Dendritic cell treated with granulocyte-macrophage colony-stimulating factor and Interleukin-4, amounts not matched to agents 40 ng/mL and 50 ng/mL, for 4 days (primary cell): ENCODE measurements around the gene DNAJB5.
A peak's percentile ranks its signal among the peaks of the same experiment; 100 is the strongest.

Source experiments
- H3K27ac Mint-ChIP-seq: one replicate; pipeline ENCODE4 v1.8.0; 2022; ENCODE audit warnings: mild to moderate bottlenecking, mixed read lengths
- H3K27me3 Mint-ChIP-seq: one replicate; pipeline ENCODE4 v1.8.0; 2022; ENCODE audit warnings: mild to moderate bottlenecking, mixed read lengths
- H3K36me3 Mint-ChIP-seq: one replicate; pipeline ENCODE4 v1.8.0; 2022; ENCODE audit warnings: low read depth, mixed read lengths
- H3K4me1 Mint-ChIP-seq: one replicate; pipeline ENCODE4 v1.8.0; 2022; ENCODE audit warnings: low read depth, mixed read lengths
- H3K4me3 Mint-ChIP-seq: one replicate; pipeline ENCODE4 v1.8.0; 2022; ENCODE audit warnings: mild to moderate bottlenecking, moderate library complexity, mixed read lengths
- H3K9me3 Mint-ChIP-seq: one replicate; pipeline ENCODE4 v1.8.0; 2022; ENCODE audit warnings: mixed read lengths
- intact Hi-C: fragments of 100-400 bp; cut with micrococcal nuclease; formaldehyde crosslinking; loops from one replicate; pipeline ENCODE4 v1.15.0; 2022

DNAJB5 gene

DNA sequence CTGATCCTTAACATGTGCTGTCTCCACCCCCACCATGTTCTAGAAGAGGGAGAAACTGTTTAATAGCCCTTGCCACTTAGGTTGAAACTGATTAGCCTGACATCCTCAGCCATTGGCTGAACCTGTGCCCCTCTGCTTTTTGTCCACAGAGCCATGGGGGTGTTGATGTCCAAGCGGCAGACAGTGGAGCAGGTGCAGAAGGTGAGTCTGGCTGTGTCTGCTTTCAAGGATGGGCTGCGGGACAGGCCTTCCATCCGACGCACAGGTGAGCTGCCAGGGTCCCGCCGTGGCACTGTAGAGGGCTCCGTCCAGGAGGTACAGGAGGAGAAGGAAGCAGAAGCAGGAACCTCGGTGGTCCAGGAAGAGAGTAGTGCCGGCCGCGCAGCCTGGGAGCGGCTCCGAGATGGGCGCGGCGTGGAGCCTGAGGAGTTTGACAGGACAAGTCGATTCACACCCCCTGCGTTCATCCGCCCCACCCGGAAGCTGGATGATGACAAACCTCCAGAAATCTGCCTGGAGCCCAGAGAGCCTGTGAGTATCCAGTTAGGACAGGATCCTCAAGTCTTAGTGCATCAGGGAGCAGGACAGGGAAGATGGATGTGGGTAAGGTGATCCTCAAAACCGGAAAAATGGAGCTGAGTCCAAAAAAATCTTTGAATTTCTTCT is 18.3 kb upstream of the DNAJB5 start:
- peaks cover 25% of the 10 kb centered on the region for H3K27me3 Mint-ChIP-seq
- intact Hi-C loops = no loop called here
- no peaks in the 10 kb centered on the region for H3K9me3 Mint-ChIP-seq
- no peaks in the 10 kb centered on the region for H3K4me1 Mint-ChIP-seq
- no peak overlapping the region for H3K27ac Mint-ChIP-seq
- no peak overlapping the region for H3K4me3 Mint-ChIP-seq
- no peaks in the 10 kb centered on the region for H3K36me3 Mint-ChIP-seq

- Mint-ChIP-seq H3K27me3 (peaks cover 16% of the 10 kb centered on the region), H3K9me3 (no peaks in the 10 kb centered on the region), H3K4me3 (no peak overlapping the region), H3K27ac (no peak overlapping the region), H3K4me1 (no peaks in the 10 kb centered on the region), H3K36me3 (no peaks in the 10 kb centered on the region)
- intact Hi-C loops = no loop called here
Observed at GRCh38 chr9:34974664-34975063, 14.9 kb upstream of the DNAJB5 start.

GRCh38 chr9:34976441-34976840 is 13.1 kb upstream of the DNAJB5 start:
- Mint-ChIP-seq H3K4me1 (peaks cover 14% of the 10 kb centered on the region), H3K27ac (no peak overlapping the region), H3K4me3 (no peak overlapping the region), H3K27me3 (peaks cover 15% of the 10 kb centered on the region), H3K9me3 (no peaks in the 10 kb centered on the region), H3K36me3 (no peaks in the 10 kb centered on the region)
- intact Hi-C loops = no loop called here

GRCh38 chr9:34976992-34977391 is 12.6 kb upstream of the DNAJB5 start:
- Mint-ChIP-seq H3K36me3 (no peaks in the 10 kb centered on the region), H3K4me3 (no peak overlapping the region), H3K27ac (no peak overlapping the region), H3K9me3 (no peaks in the 10 kb centered on the region), H3K27me3 (peaks cover 15% of the 10 kb centered on the region), H3K4me1 (peaks cover 19% of the 10 kb centered on the region)
- intact Hi-C loops = no loop called here

- Mint-ChIP-seq H3K4me3 (no peak overlapping the region), H3K9me3 (no peaks in the 10 kb centered on the region), H3K27me3 (peaks cover 5% of the 10 kb centered on the region), H3K4me1 (peaks cover 47% of the 10 kb centered on the region), H3K27ac (no peak overlapping the region), H3K36me3 (no peaks in the 10 kb centered on the region)
- intact Hi-C loops = no loop called here
Observed at GRCh38 chr9:34980181-34980761, 9.3 kb upstream of the DNAJB5 start.

DNA sequence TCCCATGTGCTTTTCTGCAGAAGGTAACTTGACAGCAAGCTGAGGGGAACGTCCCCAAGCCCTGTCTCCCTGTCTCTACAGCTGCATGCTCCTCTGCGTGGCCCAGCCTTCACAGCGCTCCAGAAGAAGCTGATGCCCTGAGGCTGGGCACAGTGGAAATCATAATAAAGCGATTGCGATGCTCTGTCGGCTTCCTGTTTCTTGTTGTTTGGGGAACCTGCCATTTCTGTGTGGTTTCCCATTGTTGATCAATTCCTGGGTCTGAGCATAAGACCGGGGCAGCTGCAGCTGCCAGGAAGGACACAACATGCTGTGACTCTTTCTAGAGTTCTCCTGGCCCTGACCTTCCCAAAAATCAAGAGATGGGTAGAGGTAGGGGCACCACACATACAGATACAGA is 7.2 kb upstream of the DNAJB5 start:
- H3K4me1 Mint-ChIP-seq = peaks cover 68% of the 10 kb centered on the region
- H3K4me3 Mint-ChIP-seq = no peak overlapping the region
- intact Hi-C loops = no loop called here
- H3K27ac Mint-ChIP-seq = peak overlapping the region; percentile 69
- H3K9me3 Mint-ChIP-seq = no peaks in the 10 kb centered on the region
- H3K27me3 Mint-ChIP-seq = peaks cover 4% of the 10 kb centered on the region
- H3K36me3 Mint-ChIP-seq = no peaks in the 10 kb centered on the region

DNA sequence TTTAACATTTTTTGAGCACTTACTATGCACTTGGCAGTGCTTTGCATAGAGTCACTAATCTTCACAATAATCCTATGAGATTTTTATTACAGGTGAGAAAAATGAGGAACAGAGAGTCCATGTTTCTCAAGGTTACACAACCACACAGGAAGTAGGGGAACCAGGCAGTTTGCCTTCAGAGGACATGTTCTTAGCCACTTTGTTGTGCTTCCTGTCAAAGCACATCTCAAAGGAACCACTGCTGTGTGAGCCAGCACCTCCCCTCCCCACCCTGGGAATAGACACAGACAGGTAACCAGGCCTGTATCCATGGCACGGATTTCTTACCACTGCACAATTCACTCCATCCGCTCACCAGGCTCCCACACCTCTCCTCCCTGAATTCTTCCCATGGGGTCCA is 6.3 kb upstream of the DNAJB5 start:
- intact Hi-C loops = no loop called here
- H3K27ac Mint-ChIP-seq = peak overlapping the region; percentile 20
- H3K27me3 Mint-ChIP-seq = no peaks in the 10 kb centered on the region
- H3K36me3 Mint-ChIP-seq = no peaks in the 10 kb centered on the region
- no peaks in the 10 kb centered on the region for H3K9me3 Mint-ChIP-seq
- no peak overlapping the region for H3K4me3 Mint-ChIP-seq
- peaks cover 77% of the 10 kb centered on the region for H3K4me1 Mint-ChIP-seq

DNA sequence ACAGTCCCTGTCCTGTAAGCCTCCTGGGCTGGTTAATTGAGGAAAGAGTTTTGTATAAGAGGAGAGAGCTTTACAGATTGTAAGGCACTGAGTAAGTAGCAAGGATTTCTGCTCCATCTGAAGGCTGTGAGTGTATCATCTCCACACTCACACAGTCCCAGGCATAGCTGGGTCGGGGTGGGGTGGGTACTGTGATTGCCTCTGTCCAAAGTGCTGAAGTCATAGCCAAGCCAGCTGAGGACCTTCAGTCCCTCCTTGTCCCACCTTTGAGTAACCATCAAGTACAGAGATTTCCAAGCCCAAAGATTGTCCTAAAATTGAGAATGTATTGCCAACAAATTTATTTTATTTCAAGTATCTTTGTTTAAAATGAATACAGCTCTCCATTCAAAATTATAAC is 5.5 kb upstream of the DNAJB5 start:
- intact Hi-C loops = no loop called here
- Mint-ChIP-seq H3K27me3 (no peaks in the 10 kb centered on the region), H3K4me1 (peaks cover 84% of the 10 kb centered on the region), H3K27ac (no peak overlapping the region), H3K36me3 (no peaks in the 10 kb centered on the region), H3K9me3 (no peaks in the 10 kb centered on the region), H3K4me3 (no peak overlapping the region)

GRCh38 chr9:34985311-34985899 is 4.1 kb upstream of the DNAJB5 start:
- H3K36me3 Mint-ChIP-seq = no peaks in the 10 kb centered on the region
- H3K27ac Mint-ChIP-seq = peak overlapping the region; percentile 83
- H3K27me3 Mint-ChIP-seq = peaks cover 1% of the 10 kb centered on the region
- H3K4me1 Mint-ChIP-seq = peaks cover 81% of the 10 kb centered on the region
- H3K9me3 Mint-ChIP-seq = no peaks in the 10 kb centered on the region
- intact Hi-C loops = loop anchor here (1.0 kb wide), 1 partner anchor 86 kb away; no protein-coding TSS in a partner anchor
- no peak overlapping the region for H3K4me3 Mint-ChIP-seq

GRCh38 chr9:34986540-34987047 is 3.0 kb upstream of the DNAJB5 start:
- H3K4me3 Mint-ChIP-seq = no peak overlapping the region
- H3K4me1 Mint-ChIP-seq = peaks cover 83% of the 10 kb centered on the region
- intact Hi-C loops = loop anchor here (1.0 kb wide), 1 partner anchor 125 kb away; no protein-coding TSS in a partner anchor
- no peaks in the 10 kb centered on the region for H3K9me3 Mint-ChIP-seq
- H3K27me3 Mint-ChIP-seq = peaks cover 3% of the 10 kb centered on the region
- peak overlapping the region; percentile 83 for H3K27ac Mint-ChIP-seq
- no peaks in the 10 kb centered on the region for H3K36me3 Mint-ChIP-seq

DNA sequence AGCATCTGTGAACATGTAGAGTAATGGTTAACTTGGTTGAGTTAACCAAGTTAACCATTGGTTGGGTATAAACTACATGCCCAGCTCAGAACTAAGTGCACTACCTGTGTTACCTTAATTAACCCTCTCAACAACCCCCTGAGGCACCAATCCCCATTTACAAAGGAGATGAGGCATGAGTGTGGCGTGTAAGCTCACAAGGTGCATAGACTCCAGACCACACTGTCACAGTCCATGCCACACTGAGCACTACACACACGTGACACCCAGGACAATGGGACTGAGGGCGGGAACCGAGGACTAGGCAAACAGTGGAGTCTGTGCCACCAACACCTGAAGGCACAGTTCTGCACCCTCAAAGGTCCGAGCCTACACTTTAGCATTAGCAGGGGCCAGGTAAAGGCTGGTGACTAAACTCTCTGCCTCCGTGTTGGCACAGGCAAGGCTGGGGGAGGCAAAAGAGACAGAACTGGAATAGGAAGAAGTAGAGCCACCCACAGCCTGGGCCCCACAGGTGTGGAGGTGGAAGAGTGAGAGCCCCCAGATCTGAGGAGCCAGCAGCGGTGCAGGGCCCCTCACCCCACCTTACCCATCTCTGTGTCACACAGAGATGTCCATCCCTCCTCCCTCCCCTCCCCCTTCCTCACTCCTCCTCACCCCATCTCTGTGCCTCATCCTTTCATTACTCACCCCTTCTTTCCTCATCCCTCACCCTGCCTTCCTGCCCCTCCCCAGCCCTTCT is 2.2 kb upstream of the DNAJB5 start:
- intact Hi-C loops = no loop called here
- Mint-ChIP-seq H3K27ac (peak overlapping the region; percentile 83), H3K9me3 (no peaks in the 10 kb centered on the region), H3K4me3 (no peak overlapping the region), H3K36me3 (no peaks in the 10 kb centered on the region), H3K4me1 (peaks cover 84% of the 10 kb centered on the region), H3K27me3 (peaks cover 3% of the 10 kb centered on the region)

DNA sequence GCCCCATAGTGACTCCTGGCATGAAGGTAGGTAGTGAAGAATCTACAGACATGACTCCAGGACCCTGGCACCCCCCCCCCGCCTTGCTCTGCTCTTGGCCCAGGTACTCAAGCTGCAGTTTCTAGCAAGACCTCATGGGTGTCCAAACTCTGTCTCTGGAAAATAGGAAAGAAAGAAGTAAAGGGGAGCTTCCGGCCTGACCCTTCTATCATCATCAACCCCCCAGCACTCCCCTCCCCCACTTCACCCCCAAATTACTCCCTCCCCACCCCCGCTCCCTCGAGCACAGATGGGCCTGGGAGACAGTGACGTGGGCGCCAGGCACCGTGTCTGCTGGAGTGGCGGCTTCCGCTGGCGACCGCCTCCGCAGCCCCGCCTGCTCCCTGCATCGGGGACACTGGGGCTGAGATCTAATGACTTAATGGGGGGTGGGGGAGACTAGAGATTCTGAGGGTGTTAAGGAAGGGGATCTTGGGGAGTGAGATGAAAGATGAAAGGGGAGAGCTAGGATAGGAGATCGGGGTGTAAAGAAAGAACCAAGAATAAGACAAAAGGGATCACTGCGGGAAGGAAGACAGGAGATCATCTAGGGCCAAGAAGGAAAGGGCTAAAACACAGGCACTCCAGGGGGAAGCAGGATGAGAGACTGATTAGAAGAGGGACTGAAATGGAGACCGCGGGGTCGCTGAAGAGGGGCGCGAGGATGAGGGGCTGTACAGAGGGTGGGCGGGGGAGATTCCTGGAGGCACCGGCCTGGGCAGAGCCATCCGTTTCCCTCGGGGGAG is 1.1 kb upstream of the DNAJB5 start:
- Mint-ChIP-seq H3K27ac (peak overlapping the region; percentile 83), H3K36me3 (peaks cover 6% of the 10 kb centered on the region), H3K4me1 (peaks cover 84% of the 10 kb centered on the region), H3K27me3 (peaks cover 3% of the 10 kb centered on the region), H3K9me3 (no peaks in the 10 kb centered on the region), H3K4me3 (peak overlapping the region; percentile 76)
- intact Hi-C loops = loop anchor here (1.0 kb wide), 1 partner anchor 84 kb away; the partner anchor contains the start of gene VCP

DNA sequence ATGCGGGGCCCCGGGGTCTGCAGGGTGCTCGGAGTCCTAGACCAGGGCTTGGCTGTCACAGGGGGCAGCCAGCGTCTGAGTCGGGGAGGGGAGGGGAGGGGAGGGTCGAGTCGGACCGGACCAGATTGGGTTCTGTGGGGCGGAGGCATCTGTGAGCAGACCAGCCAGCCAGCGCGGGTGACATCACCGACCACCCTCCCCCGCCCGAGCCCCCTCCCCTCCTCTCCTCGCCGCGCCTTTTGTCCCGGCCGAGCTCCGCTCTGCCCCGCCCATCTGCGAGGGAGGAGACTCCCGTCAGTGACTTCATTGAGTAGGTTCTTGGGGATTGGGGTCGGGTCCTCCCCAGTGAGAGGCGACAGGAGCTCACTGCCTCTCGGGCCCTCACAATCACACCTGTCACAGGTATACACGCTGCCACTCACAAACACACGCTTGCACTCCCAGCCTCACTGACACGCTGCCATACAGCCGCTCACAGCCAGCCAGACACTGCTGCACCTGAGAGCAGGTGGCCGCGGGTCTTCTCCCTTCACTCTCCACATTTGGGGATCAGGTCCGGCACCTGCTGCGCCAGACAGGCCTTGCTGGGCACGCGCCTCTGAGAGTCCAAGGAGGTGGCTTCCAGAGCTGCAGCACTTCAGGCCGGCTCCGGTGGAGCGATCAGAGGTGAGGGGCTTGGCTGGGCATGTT is 546 bp downstream of the DNAJB5 start:
- Mint-ChIP-seq H3K4me3 (peak overlapping the region; percentile 76), H3K27me3 (peaks cover 3% of the 10 kb centered on the region), H3K27ac (peak overlapping the region; percentile 83), H3K9me3 (no peaks in the 10 kb centered on the region), H3K36me3 (peaks cover 9% of the 10 kb centered on the region), H3K4me1 (peaks cover 86% of the 10 kb centered on the region)
- intact Hi-C loops = loop anchor here (1.0 kb wide), 1 partner anchor 82 kb away; the partner anchor contains the start of gene VCP
